GM10248 (cell line): ENCODE results near the gene KCNIP3.
"Not testable (repeated sequence)": the region's sequence is repeated elsewhere in the genome, so short reads cannot be mapped to it uniquely, and the experiment has no call there.

Source experiments
- CTCF ChIA-PET: fragments of 300-600 bp; sonication (Branson Sonifier 250); formaldehyde crosslinking; extraction: SDS; loops from one replicate; lab custom pipeline; 2021; ENCODE audit warnings: antibody characterized with exemption; lab: Yijun Ruan, JAX
- POLR2A ChIA-PET: fragments of 350-650 bp; sonication (Branson Sonifier 250); formaldehyde crosslinking; extraction: SDS; loops from one replicate; lab custom pipeline; 2020; ENCODE audit warnings: antibody characterized with exemption; lab: Yijun Ruan, JAX
- DNase-seq: peaks from one replicate; pipeline ENCODE4 v3.0.0; 2012; ENCODE audit errors: extremely low spot score

The KCNIP3 gene

DNA sequence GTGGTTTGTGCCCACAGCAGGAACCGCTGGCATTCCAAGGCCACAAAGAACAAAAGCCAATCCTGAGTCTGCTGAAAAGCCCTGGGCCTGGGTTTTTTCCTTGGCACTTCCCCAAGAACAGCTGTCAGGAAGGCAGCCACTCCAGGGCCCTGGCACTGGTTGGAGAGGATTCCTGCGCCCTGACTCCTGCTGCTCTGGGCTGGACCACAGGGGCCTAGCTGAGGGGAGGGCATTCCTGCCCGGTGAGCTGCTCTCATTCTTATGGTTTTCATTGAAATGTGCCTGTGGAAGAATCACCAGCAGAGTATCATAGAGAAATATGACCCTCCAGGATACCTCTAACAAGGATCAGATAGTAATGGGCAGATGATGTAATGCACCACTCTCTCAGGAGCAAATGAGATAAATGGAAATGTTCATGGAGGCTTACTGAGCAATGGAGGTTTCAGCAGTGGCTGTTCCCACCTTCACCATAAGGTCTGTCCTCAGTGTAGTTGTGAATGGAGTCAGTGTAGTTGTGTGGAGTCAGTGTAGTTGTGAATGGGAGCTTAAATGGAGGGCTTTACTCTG, 137.4 kb downstream of the KCNIP3 start:
- CTCF ChIA-PET, POLR2A ChIA-PET, DNase-seq: not testable (repeated sequence)

- POLR2A ChIA-PET, DNase-seq, CTCF ChIA-PET: not testable (repeated sequence)
Observed at GRCh38 chr2:95435162-95435871, 138.2 kb downstream of the KCNIP3 start.
